Testis (tissue), 2 donors: ENCODE data around the gene NCAM1.

Experiments used
- CTCF ChIP-seq, 3 experiments: fragments of 450-650 bp in 2 of 3; fragments of 200-600 bp in 1 of 3; sonication (generic) in 1 of 3; IDR thresholded peaks; one replicate each; pipeline ENCODE4 v1.5.1; 2016 to 2019; ENCODE audit warnings: antibody characterized with exemption in 3 of 3, mild to moderate bottlenecking in 2 of 3, moderate library complexity in 1 of 3
- POLR2A ChIP-seq: fragments of 450-650 bp; IDR thresholded peaks from one replicate; pipeline ENCODE4 v1.6.1; 2017; ENCODE audit warnings: antibody characterized with exemption, mild to moderate bottlenecking, moderate library complexity

- TF ChIP-seq CTCF (IDR thresholded peaks at IDR 0.05) (no peak), POLR2A (no peak)
These were observed 126.5 kb downstream of the NCAM1 start for GRCh38 chr11:113087706-113088105.
